SK-N-SH (cell line): ENCODE measurements around the gene TEX101. TPM values are rescaled to one million over a fixed set of nuclear protein-coding genes. Genes with fewer than 3 reads are reported as not detected.

ENCODE experiments used
- CTCF ChIA-PET: fragments of 300-600, 350-600 bp; formaldehyde crosslinking; extraction: SDS; loops from one replicate; lab custom pipeline; 2021; lab: Yijun Ruan, JAX
- POLR2A ChIA-PET: fragments of 350-600 bp; sonication (Branson Sonifier 250); formaldehyde crosslinking; extraction: SDS; loops from one replicate; lab custom pipeline; 2020; ENCODE audit warnings: antibody characterized with exemption, inconsistent platforms; lab: Yijun Ruan, JAX
- DNase-seq: peaks from one replicate; pipeline ENCODE4 v3.0.0; 2012
- H2AFZ ChIP-seq: fragments of 200-600 bp; sonication (generic); 2 replicates; pipeline ENCODE4 v1.8.1; 2016; ENCODE audit warnings: antibody characterized with exemption, mild to moderate bottlenecking, low read depth
- H3F3A ChIP-seq: fragments of 200-600 bp; sonication (generic); replicated peaks from 2 replicates; pipeline ENCODE3; 2016; ENCODE audit warnings: antibody characterized with exemption, mild to moderate bottlenecking; ENCODE audit not compliant: insufficient read depth
- H3K27ac ChIP-seq, 2 experiments: fragments of 200-500 bp in 1 of 2; fragments of 200-600 bp in 1 of 2; sonication (Bioruptor generic) in 1 of 2; sonication (generic), shearing (Covaris generic) in 1 of 2; 2 replicates each; pipeline versions ENCODE4 v1.5.1 to v1.6.1; 2014 to 2016; ENCODE audit warnings: low read depth in 2 of 2, inconsistent platforms in 1 of 2, low read length in 1 of 2, mild to moderate bottlenecking in 1 of 2, mixed read lengths in 1 of 2
- H3K27me3 ChIP-seq: fragments of 200-600 bp; sonication (generic), shearing (Covaris generic); 2 replicates; pipeline ENCODE4 v1.6.1; 2016; ENCODE audit warnings: mixed run types; ENCODE audit not compliant: insufficient read depth
- H3K36me3 ChIP-seq, 2 experiments: fragments of 200-500 bp in 1 of 2; fragments of 200-600 bp in 1 of 2; sonication (Bioruptor generic) in 1 of 2; sonication (generic) in 1 of 2; replicated peaks in 1 of 2; 2 replicates each; pipeline versions ENCODE3 to v1.5.1; 2014 to 2016; ENCODE audit warnings: low read length in 1 of 2, mild to moderate bottlenecking in 1 of 2; ENCODE audit not compliant: insufficient read depth in 2 of 2, control insufficient read depth in 1 of 2
- H3K4me1 ChIP-seq, 2 experiments: fragments of 200-500 bp in 1 of 2; fragments of 200-600 bp in 1 of 2; sonication (Bioruptor generic) in 1 of 2; sonication (generic), shearing (Covaris generic) in 1 of 2; 2 replicates each; pipeline versions ENCODE4 v1.5.1 to v1.6.1; 2014 to 2016; ENCODE audit warnings: low read depth in 1 of 2, low read length in 1 of 2, mixed run types in 1 of 2; ENCODE audit not compliant: insufficient read depth in 2 of 2, control insufficient read depth in 1 of 2
- H3K4me2 ChIP-seq: fragments of 200-600 bp; sonication (generic), shearing (Covaris generic); 2 replicates; pipeline ENCODE4 v1.6.1; 2017; ENCODE audit warnings: mixed run types
- H3K4me3 ChIP-seq, 2 experiments: fragments of 200-500 bp in 1 of 2; fragments of 200-600 bp in 1 of 2; sonication (Bioruptor generic) in 1 of 2; sonication (generic), shearing (Covaris generic) in 1 of 2; 2 replicates each; pipeline versions ENCODE4 v1.5.1 to v1.8.1; 2014 to 2016; ENCODE audit warnings: low read depth in 2 of 2, inconsistent platforms in 1 of 2, low read length in 1 of 2, mild to moderate bottlenecking in 1 of 2, mixed read lengths in 1 of 2, moderate library complexity in 1 of 2
- H3K79me2 ChIP-seq: fragments of 200-600 bp; sonication (generic); 2 replicates; pipeline ENCODE4 v1.8.1; 2017; ENCODE audit warnings: mild to moderate bottlenecking; ENCODE audit not compliant: insufficient read depth
- H3K9ac ChIP-seq: fragments of 200-600 bp; sonication (generic); 2 replicates; pipeline ENCODE4 v1.6.1; 2017; ENCODE audit warnings: mixed run types
- H3K9me2 ChIP-seq: fragments of 200-600 bp; sonication (generic); 2 replicates; pipeline ENCODE4 v1.6.1; 2017; ENCODE audit warnings: mixed run types
- H3K9me3 ChIP-seq: fragments of 200-600 bp; sonication (generic); 2 replicates; pipeline ENCODE4 v1.6.1; 2017; ENCODE audit warnings: mixed run types, mild to moderate bottlenecking, moderate library complexity
- H4K20me1 ChIP-seq: fragments of 200-600 bp; sonication (generic); 2 replicates; pipeline ENCODE4 v1.6.1; 2017; ENCODE audit warnings: mild to moderate bottlenecking, mixed run types; ENCODE audit not compliant: insufficient read depth
- EP300 ChIP-seq, 2 experiments: IDR thresholded peaks; 2 replicates each; pipeline versions ENCODE4 v1.4.0 to v1.6.1; 2012; ENCODE audit warnings: borderline replicate concordance in 1 of 2, low read depth in 1 of 2, low read length in 1 of 2
- FOXM1 ChIP-seq: IDR thresholded peaks from 2 replicates; pipeline ENCODE4 v1.4.0; 2012; ENCODE audit warnings: low read depth, mild to moderate bottlenecking
- MEF2A ChIP-seq: IDR thresholded peaks from 2 replicates; pipeline ENCODE4 v1.4.0; 2012; ENCODE audit warnings: low read depth, borderline replicate concordance
- MXI1 ChIP-seq: IDR thresholded peaks from 2 replicates; pipeline ENCODE4 v1.6.1; 2012; ENCODE audit warnings: mild to moderate bottlenecking, low read depth, low read length, improper control_type of control experiment
- NFIC ChIP-seq: IDR thresholded peaks from 2 replicates; pipeline ENCODE4 v1.4.0; 2012; ENCODE audit warnings: borderline replicate concordance
- POLR2AphosphoS5 ChIP-seq: IDR thresholded peaks from 2 replicates; pipeline ENCODE4 v1.6.1; 2012; ENCODE audit warnings: low read depth, low read length
- RAD21 ChIP-seq: IDR thresholded peaks from 2 replicates; pipeline ENCODE4 v1.6.1; 2012; ENCODE audit warnings: mild to moderate bottlenecking, low read length
- RCOR1 ChIP-seq: fragments of 150-350 bp; IDR thresholded peaks from 2 replicates; pipeline ENCODE4 v1.6.1; 2017; ENCODE audit warnings: antibody characterized with exemption, low read length
- RFX5 ChIP-seq: IDR thresholded peaks from 2 replicates; pipeline ENCODE4 v1.6.1; 2012; ENCODE audit warnings: mild to moderate bottlenecking, improper control_type of control experiment, low read length
- SMC3 ChIP-seq: IDR thresholded peaks from 2 replicates; pipeline ENCODE4 v1.6.1; 2012; ENCODE audit warnings: low read depth, low read length, improper control_type of control experiment
- TAF1 ChIP-seq: IDR thresholded peaks from 2 replicates; pipeline ENCODE4 v1.6.1; 2012; ENCODE audit warnings: low read depth, mild to moderate bottlenecking, low read length, moderate library complexity, borderline replicate concordance
- TCF12 ChIP-seq: IDR thresholded peaks from 2 replicates; pipeline ENCODE4 v1.4.0; 2012
- TEAD4 ChIP-seq: IDR thresholded peaks from 2 replicates; pipeline ENCODE4 v1.4.0; 2012; ENCODE audit warnings: mild to moderate bottlenecking, borderline replicate concordance; ENCODE audit not compliant: insufficient read depth
- WGBS: methylation state at CpG from one replicate; pipeline ENCODE4 v1.1.6; 2017; ENCODE audit warnings: low lambda C conversion rate; 5-methylcytosine and 5-hydroxymethylcytosine counted together
- polyA plus RNA-seq, 3 experiments: library from polyadenylated mRNA; depleted of rRNA; stranded (reverse); fragments of >200 nt; gene quantifications; 2 replicates each; pipeline ENCODE4 v1.2.3, GENCODE V29; 2012
- TF ChIP-seq, protein P1 (sequence below): fragments of 150-350 bp; IDR thresholded peaks from 2 replicates; pipeline ENCODE4 v1.6.1; 2017; ENCODE audit warnings: antibody characterized with exemption, low read length, low read depth, borderline replicate concordance
- TF ChIP-seq, protein P2 (sequence below): IDR thresholded peaks from 2 replicates; pipeline ENCODE4 v1.6.1; 2012; ENCODE audit warnings: mild to moderate bottlenecking, low read depth, low read length, moderate library complexity
- TF ChIP-seq, protein P3 (sequence below): fragments of 200-600 bp; sonication (generic); IDR thresholded peaks from 2 replicates; pipeline ENCODE4 v1.6.1; 2017; ENCODE audit warnings: antibody characterized with exemption, mild to moderate bottlenecking, moderate library complexity
- TF ChIP-seq, protein P4 (sequence below): IDR thresholded peaks from 2 replicates; pipeline ENCODE4 v1.4.0; 2012; ENCODE audit warnings: low read depth, borderline replicate concordance

TEX101 gene
- polyA plus RNA-seq, 1 of the 3 experiments (the other 2 are of a cell fraction), result 0.07 TPM

DNA sequence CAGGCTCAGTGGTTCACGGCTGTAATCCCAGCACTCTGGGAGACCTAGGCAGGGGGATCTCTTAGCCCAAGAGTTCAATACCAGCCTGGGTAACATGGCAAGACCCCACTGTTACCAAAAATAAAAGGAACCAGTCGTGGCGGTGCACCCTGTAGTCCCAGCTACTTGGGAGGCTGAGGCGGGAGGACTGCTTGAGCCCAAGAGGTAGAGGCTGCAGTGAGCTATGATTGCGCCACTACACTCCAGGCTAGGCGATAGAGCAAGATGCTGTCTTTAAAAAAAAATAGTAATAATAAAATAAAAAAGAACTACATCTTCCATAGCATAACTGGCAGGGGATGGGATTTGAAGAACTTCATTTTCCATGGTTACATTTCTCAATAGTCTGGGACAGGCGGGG is 47.7 kb downstream of the TEX101 start:
- no peaks in the 10 kb centered on the region for H3K27me3 ChIP-seq
- peaks cover 5 to 10% of the 10 kb centered on the region in 2 experiments; a peak in 2 of 4 replicates for H3K4me1 ChIP-seq
- no peaks in the 10 kb centered on the region for H4K20me1 ChIP-seq
- no peaks in the 10 kb centered on the region for H3K79me2 ChIP-seq
- H3K9me3 ChIP-seq, result no peaks in the 10 kb centered on the region
- no peak overlapping the region for H3K27ac ChIP-seq
- DNase-seq, result no peak
- TF ChIP-seq FOXM1, result no peak
- TF ChIP-seq, protein P1, sequence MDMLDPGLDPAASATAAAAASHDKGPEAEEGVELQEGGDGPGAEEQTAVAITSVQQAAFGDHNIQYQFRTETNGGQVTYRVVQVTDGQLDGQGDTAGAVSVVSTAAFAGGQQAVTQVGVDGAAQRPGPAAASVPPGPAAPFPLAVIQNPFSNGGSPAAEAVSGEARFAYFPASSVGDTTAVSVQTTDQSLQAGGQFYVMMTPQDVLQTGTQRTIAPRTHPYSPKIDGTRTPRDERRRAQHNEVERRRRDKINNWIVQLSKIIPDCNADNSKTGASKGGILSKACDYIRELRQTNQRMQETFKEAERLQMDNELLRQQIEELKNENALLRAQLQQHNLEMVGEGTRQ, result no peak
- TF ChIP-seq, protein P2, sequence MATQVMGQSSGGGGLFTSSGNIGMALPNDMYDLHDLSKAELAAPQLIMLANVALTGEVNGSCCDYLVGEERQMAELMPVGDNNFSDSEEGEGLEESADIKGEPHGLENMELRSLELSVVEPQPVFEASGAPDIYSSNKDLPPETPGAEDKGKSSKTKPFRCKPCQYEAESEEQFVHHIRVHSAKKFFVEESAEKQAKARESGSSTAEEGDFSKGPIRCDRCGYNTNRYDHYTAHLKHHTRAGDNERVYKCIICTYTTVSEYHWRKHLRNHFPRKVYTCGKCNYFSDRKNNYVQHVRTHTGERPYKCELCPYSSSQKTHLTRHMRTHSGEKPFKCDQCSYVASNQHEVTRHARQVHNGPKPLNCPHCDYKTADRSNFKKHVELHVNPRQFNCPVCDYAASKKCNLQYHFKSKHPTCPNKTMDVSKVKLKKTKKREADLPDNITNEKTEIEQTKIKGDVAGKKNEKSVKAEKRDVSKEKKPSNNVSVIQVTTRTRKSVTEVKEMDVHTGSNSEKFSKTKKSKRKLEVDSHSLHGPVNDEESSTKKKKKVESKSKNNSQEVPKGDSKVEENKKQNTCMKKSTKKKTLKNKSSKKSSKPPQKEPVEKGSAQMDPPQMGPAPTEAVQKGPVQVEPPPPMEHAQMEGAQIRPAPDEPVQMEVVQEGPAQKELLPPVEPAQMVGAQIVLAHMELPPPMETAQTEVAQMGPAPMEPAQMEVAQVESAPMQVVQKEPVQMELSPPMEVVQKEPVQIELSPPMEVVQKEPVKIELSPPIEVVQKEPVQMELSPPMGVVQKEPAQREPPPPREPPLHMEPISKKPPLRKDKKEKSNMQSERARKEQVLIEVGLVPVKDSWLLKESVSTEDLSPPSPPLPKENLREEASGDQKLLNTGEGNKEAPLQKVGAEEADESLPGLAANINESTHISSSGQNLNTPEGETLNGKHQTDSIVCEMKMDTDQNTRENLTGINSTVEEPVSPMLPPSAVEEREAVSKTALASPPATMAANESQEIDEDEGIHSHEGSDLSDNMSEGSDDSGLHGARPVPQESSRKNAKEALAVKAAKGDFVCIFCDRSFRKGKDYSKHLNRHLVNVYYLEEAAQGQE, result no peak
- TF ChIP-seq SMC3, result no peak
- no peak for TF ChIP-seq TEAD4
- no peak for TF ChIP-seq RCOR1
- no peak for TF ChIP-seq RAD21
- no peak for TF ChIP-seq EP300 (IDR thresholded peaks at IDR 0.05; ENCODE audit: borderline replicate concordance in 1 of 2, low read depth in 1 of 2, low read length in 1 of 2)
- TF ChIP-seq POLR2AphosphoS5, result no peak
- TF ChIP-seq, protein P3, sequence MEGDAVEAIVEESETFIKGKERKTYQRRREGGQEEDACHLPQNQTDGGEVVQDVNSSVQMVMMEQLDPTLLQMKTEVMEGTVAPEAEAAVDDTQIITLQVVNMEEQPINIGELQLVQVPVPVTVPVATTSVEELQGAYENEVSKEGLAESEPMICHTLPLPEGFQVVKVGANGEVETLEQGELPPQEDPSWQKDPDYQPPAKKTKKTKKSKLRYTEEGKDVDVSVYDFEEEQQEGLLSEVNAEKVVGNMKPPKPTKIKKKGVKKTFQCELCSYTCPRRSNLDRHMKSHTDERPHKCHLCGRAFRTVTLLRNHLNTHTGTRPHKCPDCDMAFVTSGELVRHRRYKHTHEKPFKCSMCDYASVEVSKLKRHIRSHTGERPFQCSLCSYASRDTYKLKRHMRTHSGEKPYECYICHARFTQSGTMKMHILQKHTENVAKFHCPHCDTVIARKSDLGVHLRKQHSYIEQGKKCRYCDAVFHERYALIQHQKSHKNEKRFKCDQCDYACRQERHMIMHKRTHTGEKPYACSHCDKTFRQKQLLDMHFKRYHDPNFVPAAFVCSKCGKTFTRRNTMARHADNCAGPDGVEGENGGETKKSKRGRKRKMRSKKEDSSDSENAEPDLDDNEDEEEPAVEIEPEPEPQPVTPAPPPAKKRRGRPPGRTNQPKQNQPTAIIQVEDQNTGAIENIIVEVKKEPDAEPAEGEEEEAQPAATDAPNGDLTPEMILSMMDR, result no peak
- TF ChIP-seq, protein P4, sequence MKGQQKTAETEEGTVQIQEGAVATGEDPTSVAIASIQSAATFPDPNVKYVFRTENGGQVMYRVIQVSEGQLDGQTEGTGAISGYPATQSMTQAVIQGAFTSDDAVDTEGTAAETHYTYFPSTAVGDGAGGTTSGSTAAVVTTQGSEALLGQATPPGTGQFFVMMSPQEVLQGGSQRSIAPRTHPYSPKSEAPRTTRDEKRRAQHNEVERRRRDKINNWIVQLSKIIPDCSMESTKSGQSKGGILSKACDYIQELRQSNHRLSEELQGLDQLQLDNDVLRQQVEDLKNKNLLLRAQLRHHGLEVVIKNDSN, result no peak
- no peak for TF ChIP-seq RFX5
- no peak for TF ChIP-seq TAF1
- TF ChIP-seq TCF12, result no peak
- no peak for TF ChIP-seq NFIC
- no peak for TF ChIP-seq MEF2A
- TF ChIP-seq MXI1, result no peak
- H3F3A ChIP-seq, result peaks cover 8% of the 10 kb centered on the region
- no peak overlapping the region for H2AFZ ChIP-seq
- no peaks in the 10 kb centered on the region for H3K36me3 ChIP-seq
- no peak overlapping the region; the same call in 1 of the 2 replicates for H3K4me2 ChIP-seq
- 90% methylated on average over 7 of the region's 7 CpGs for WGBS
- no peak overlapping the region for H3K9ac ChIP-seq
- no peak overlapping the region for H3K4me3 ChIP-seq
- ChIA-PET CTCF (interaction anchor here (1.1 to 3.0 kb wide), 3 partner anchors 12 to 43 kb away, joined by 3 to 16 read pairs (median 10); partner anchors contain the start of gene PHLDB3), POLR2A (no interaction called here)
- no peaks in the 10 kb centered on the region for H3K9me2 ChIP-seq
